Measurements from ENCODE around the gene GJD3.

DNA sequence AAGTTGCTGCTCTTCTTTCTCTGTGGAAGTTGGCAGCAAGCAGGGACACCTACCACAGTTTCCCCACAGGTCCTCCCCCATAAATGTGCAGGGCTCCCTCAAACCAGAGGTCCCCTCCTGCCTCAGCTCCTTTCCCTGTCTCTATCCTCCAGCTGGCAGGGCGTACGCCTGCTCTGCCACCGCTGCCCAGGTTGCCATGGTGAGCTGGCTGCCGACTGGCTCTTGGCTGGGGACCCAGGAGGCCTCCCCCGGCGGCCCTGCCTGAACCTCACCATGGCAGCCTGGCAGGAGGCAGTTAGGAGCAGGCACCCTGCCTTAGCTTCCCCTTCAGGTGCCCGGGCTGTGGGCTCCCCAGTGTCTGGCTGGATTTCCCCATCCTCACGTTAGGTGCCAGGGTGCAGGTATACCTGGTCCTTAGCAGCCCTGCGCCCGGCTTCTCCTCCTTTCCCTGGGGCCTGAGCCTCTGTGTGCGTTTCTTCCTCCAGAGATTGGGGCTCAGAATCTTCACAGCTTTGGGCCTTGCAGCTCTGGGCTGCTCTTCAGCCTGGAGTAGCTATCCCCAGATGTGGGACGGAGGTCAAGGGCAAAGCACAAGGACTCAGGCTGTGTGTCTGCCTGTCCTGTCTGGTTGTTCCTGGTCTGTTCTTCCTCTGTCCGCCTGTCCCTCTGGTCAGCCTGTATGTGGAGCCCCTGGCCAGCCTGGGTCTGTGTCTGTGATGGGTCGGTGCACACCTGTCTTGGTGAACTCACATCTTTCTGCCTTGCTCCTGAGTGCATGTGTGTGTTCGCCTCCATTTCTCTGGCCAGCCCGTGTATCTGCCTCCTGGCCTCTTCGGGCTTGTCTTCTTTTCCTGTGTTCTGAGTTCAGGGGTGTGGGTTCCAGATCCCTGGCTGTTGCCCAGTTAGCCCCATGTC lies 15.7 kb downstream of the GJD3 start:
- TF ChIP-seq CTCF (IDR thresholded peaks at IDR 0.05) (no peak), POLR2A (IDR thresholded peaks at IDR 0.05) (no peak)
